ENCODE results near the gene SDR39U1. TPM values are rescaled to one million over a fixed set of nuclear protein-coding genes. Genes with fewer than 3 reads are reported as not detected.

Gene SDR39U1
- total RNA-seq, 1 donor from 2014 or later: 34.6 TPM

- no peaks in the 10 kb centered on the region for H3K27me3 Mint-ChIP-seq (ENCODE audit: low read depth)
- H3K36me3 Mint-ChIP-seq (ENCODE audit: low read depth): peaks cover 14% of the 10 kb centered on the region
- DNase-seq (ENCODE audit: low spot score): no peak
- H3K4me3 Mint-ChIP-seq (ENCODE audit: unreplicated experiment): no peak overlapping the region
- peaks cover 17% of the 10 kb centered on the region for H3K4me1 Mint-ChIP-seq (ENCODE audit: low read depth)
- TF ChIP-seq CTCF (IDR thresholded peaks at IDR 0.05): no peak
- H3K27ac Mint-ChIP-seq (ENCODE audit: unreplicated experiment): no peak overlapping the region
- no peaks in the 10 kb centered on the region for H3K9me3 Mint-ChIP-seq (ENCODE audit: low read depth)
Measured at GRCh38 chr14:24407608-24408325, 34.8 kb downstream of the SDR39U1 start.

GRCh38 chr14:24406416-24406815 is 36.2 kb downstream of the SDR39U1 start:
- no peak overlapping the region for H3K4me3 Mint-ChIP-seq (ENCODE audit: unreplicated experiment)
- DNase-seq (ENCODE audit: low spot score): no peak
- TF ChIP-seq CTCF (IDR thresholded peaks at IDR 0.05): no peak
- H3K9me3 Mint-ChIP-seq (ENCODE audit: low read depth): no peaks in the 10 kb centered on the region
- H3K27ac Mint-ChIP-seq (ENCODE audit: unreplicated experiment): no peak overlapping the region
- H3K27me3 Mint-ChIP-seq (ENCODE audit: low read depth): no peaks in the 10 kb centered on the region
- peaks cover 8% of the 10 kb centered on the region for H3K36me3 Mint-ChIP-seq (ENCODE audit: low read depth)
- peaks cover 28% of the 10 kb centered on the region for H3K4me1 Mint-ChIP-seq (ENCODE audit: low read depth)

- no peaks in the 10 kb centered on the region for H3K27me3 Mint-ChIP-seq (ENCODE audit: low read depth)
- no peak for DNase-seq (ENCODE audit: low spot score)
- peaks cover 44% of the 10 kb centered on the region for H3K4me1 Mint-ChIP-seq (ENCODE audit: low read depth)
- no peak for TF ChIP-seq CTCF (IDR thresholded peaks at IDR 0.05)
- H3K36me3 Mint-ChIP-seq (ENCODE audit: low read depth): peaks cover 6% of the 10 kb centered on the region
- no peaks in the 10 kb centered on the region for H3K9me3 Mint-ChIP-seq (ENCODE audit: low read depth)
- H3K27ac Mint-ChIP-seq (ENCODE audit: unreplicated experiment): no peak overlapping the region
- H3K4me3 Mint-ChIP-seq (ENCODE audit: unreplicated experiment): no peak overlapping the region
Measured at GRCh38 chr14:24404814-24405213, 37.8 kb downstream of the SDR39U1 start.

GRCh38 chr14:24403294-24403998 is 39.1 kb downstream of the SDR39U1 start:
- peaks cover 51% of the 10 kb centered on the region for H3K4me1 Mint-ChIP-seq (ENCODE audit: low read depth)
- no peak for TF ChIP-seq CTCF (IDR thresholded peaks at IDR 0.05)
- DNase-seq (ENCODE audit: low spot score): no peak
- H3K27ac Mint-ChIP-seq (ENCODE audit: unreplicated experiment): no peak overlapping the region
- no peaks in the 10 kb centered on the region for H3K9me3 Mint-ChIP-seq (ENCODE audit: low read depth)
- no peak overlapping the region for H3K4me3 Mint-ChIP-seq (ENCODE audit: unreplicated experiment)
- peaks cover 6% of the 10 kb centered on the region for H3K36me3 Mint-ChIP-seq (ENCODE audit: low read depth)
- H3K27me3 Mint-ChIP-seq (ENCODE audit: low read depth): no peaks in the 10 kb centered on the region

GRCh38 chr14:24401810-24402702 is 40.5 kb downstream of the SDR39U1 start:
- no peaks in the 10 kb centered on the region for H3K9me3 Mint-ChIP-seq (ENCODE audit: low read depth)
- H3K4me1 Mint-ChIP-seq (ENCODE audit: low read depth): peaks cover 63% of the 10 kb centered on the region
- H3K36me3 Mint-ChIP-seq (ENCODE audit: low read depth): peaks cover 6% of the 10 kb centered on the region
- DNase-seq (ENCODE audit: low spot score): no peak
- no peaks in the 10 kb centered on the region for H3K27me3 Mint-ChIP-seq (ENCODE audit: low read depth)
- no peak for TF ChIP-seq CTCF (IDR thresholded peaks at IDR 0.05)
- H3K27ac Mint-ChIP-seq (ENCODE audit: unreplicated experiment): no peak overlapping the region
- H3K4me3 Mint-ChIP-seq (ENCODE audit: unreplicated experiment): no peak overlapping the region
